Ishikawa (cell line): Measurements from ENCODE around the gene WDR82.
A peak's percentile ranks its signal among the peaks of the same experiment; 100 is the strongest.

ENCODE experiments used
- CEBPB ChIP-seq: IDR thresholded peaks from 2 replicates; pipeline ENCODE4 v1.6.1; 2012
- CREB1 ChIP-seq: IDR thresholded peaks from 2 replicates; pipeline ENCODE4 v1.6.1; 2012; ENCODE audit warnings: low read depth
- EGR1 ChIP-seq: IDR thresholded peaks from 2 replicates; pipeline ENCODE4 v1.6.1; 2012
- EP300 ChIP-seq: IDR thresholded peaks from 2 replicates; pipeline ENCODE4 v1.6.1; 2012; ENCODE audit warnings: borderline replicate concordance
- FOXM1 ChIP-seq: IDR thresholded peaks from 2 replicates; pipeline ENCODE4 v1.6.1; 2012; ENCODE audit warnings: low read depth, borderline replicate concordance
- NFIC ChIP-seq: IDR thresholded peaks from 2 replicates; pipeline ENCODE4 v1.6.1; 2012
- RAD21 ChIP-seq: IDR thresholded peaks from 2 replicates; pipeline ENCODE4 v1.6.1; 2012; ENCODE audit warnings: low read depth
- TAF1 ChIP-seq: IDR thresholded peaks from 2 replicates; pipeline ENCODE4 v1.6.1; 2012; ENCODE audit warnings: low read depth, mild to moderate bottlenecking
- TCF12 ChIP-seq: IDR thresholded peaks from 2 replicates; pipeline ENCODE4 v1.6.1; 2012; ENCODE audit warnings: low read depth
- TEAD4 ChIP-seq: IDR thresholded peaks from 2 replicates; pipeline ENCODE4 v1.6.1; 2012
- YY1 ChIP-seq: IDR thresholded peaks from 2 replicates; pipeline ENCODE4 v1.6.1; 2012; ENCODE audit warnings: low read depth
- ZBTB7A ChIP-seq: IDR thresholded peaks from 2 replicates; pipeline ENCODE4 v1.6.1; 2012; ENCODE audit warnings: low read depth
- TF ChIP-seq, protein P1 (sequence below): IDR thresholded peaks from 2 replicates; pipeline ENCODE4 v1.6.1; 2012
- TF ChIP-seq, protein P2 (sequence below): IDR thresholded peaks from 2 replicates; pipeline ENCODE4 v1.6.1; 2012; ENCODE audit warnings: low read depth, mild to moderate bottlenecking
- TF ChIP-seq, protein P3 (sequence below): IDR thresholded peaks from 2 replicates; pipeline ENCODE4 v1.6.1; 2012

The WDR82 gene

DNA sequence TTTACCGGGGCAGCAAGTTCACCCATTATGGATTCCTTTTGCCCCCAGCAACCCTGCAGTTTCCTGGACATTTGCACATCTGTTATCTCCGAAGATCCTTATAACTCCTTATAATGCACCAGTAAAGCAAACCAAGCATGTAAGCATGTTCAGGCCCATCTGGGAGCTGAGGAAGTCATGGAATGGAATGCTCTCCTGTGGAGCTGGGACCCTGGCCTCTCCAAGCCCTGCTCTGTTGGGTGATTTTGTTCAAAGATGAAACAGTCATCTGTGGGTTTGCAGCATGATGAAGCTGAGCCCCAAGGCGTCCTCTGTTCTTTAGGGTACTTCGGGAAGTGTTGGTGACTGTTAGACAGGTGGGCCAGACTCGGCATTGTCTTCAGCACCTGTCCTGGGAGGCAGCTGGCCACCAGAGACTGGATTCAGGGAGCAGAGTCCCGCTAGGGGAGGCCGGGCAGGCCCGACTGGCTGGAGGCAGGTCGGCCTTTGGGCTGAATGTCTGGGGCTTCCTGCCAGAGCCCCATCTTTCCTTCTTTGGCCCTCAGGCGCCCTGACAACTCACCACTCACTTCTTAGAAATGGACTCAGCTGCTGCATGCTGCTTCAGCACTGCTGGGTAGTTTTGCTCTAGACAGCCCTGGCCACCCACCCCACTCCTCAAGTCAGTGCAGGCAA is 41.6 kb upstream of the WDR82 start:
- TF ChIP-seq TCF12: no peak
- no peak for TF ChIP-seq TEAD4
- TF ChIP-seq, protein P1, sequence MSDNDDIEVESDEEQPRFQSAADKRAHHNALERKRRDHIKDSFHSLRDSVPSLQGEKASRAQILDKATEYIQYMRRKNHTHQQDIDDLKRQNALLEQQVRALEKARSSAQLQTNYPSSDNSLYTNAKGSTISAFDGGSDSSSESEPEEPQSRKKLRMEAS: no peak
- TF ChIP-seq CREB1: no peak
- no peak for TF ChIP-seq TAF1
- no peak for TF ChIP-seq FOXM1
- TF ChIP-seq EP300: no peak
- TF ChIP-seq RAD21: no peak
- TF ChIP-seq, protein P2, sequence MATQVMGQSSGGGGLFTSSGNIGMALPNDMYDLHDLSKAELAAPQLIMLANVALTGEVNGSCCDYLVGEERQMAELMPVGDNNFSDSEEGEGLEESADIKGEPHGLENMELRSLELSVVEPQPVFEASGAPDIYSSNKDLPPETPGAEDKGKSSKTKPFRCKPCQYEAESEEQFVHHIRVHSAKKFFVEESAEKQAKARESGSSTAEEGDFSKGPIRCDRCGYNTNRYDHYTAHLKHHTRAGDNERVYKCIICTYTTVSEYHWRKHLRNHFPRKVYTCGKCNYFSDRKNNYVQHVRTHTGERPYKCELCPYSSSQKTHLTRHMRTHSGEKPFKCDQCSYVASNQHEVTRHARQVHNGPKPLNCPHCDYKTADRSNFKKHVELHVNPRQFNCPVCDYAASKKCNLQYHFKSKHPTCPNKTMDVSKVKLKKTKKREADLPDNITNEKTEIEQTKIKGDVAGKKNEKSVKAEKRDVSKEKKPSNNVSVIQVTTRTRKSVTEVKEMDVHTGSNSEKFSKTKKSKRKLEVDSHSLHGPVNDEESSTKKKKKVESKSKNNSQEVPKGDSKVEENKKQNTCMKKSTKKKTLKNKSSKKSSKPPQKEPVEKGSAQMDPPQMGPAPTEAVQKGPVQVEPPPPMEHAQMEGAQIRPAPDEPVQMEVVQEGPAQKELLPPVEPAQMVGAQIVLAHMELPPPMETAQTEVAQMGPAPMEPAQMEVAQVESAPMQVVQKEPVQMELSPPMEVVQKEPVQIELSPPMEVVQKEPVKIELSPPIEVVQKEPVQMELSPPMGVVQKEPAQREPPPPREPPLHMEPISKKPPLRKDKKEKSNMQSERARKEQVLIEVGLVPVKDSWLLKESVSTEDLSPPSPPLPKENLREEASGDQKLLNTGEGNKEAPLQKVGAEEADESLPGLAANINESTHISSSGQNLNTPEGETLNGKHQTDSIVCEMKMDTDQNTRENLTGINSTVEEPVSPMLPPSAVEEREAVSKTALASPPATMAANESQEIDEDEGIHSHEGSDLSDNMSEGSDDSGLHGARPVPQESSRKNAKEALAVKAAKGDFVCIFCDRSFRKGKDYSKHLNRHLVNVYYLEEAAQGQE: no peak
- no peak for TF ChIP-seq CEBPB
- TF ChIP-seq ZBTB7A: no peak
- TF ChIP-seq YY1: no peak
- TF ChIP-seq, protein P3, sequence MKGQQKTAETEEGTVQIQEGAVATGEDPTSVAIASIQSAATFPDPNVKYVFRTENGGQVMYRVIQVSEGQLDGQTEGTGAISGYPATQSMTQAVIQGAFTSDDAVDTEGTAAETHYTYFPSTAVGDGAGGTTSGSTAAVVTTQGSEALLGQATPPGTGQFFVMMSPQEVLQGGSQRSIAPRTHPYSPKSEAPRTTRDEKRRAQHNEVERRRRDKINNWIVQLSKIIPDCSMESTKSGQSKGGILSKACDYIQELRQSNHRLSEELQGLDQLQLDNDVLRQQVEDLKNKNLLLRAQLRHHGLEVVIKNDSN: no peak
- TF ChIP-seq NFIC: no peak
- TF ChIP-seq EGR1: no peak

DNA sequence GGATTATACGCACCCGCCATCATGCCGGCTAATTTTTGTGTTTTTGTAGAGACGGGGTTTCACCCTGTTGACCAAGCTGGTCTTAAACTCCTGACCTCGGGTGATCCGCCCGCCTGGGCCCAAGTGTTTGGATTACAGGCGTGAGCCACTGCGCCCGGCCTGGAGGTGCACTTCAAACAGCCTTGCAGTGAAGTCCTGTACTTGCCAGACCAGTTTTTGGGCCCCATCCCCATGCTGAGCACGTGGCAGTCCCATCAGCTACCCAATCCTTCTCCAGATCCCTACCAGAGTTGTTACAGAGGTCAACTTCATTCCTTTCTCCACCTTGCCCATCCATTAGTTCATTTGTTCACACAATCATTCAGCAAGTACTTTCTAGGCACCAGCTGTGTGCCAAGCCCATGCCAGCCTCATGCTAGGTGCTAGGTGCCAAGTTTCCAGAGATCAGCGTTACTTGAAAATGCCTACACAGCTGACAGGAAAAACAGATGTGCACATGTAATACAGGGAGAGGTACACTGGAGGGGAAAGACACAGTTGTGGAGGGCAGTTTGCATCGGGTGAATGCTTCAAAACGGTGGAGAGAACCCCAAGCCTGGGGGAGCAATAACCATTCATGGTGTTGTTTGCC is 39.9 kb upstream of the WDR82 start:
- TF ChIP-seq CEBPB: no peak
- TF ChIP-seq, protein P1: peak; percentile 75

DNA sequence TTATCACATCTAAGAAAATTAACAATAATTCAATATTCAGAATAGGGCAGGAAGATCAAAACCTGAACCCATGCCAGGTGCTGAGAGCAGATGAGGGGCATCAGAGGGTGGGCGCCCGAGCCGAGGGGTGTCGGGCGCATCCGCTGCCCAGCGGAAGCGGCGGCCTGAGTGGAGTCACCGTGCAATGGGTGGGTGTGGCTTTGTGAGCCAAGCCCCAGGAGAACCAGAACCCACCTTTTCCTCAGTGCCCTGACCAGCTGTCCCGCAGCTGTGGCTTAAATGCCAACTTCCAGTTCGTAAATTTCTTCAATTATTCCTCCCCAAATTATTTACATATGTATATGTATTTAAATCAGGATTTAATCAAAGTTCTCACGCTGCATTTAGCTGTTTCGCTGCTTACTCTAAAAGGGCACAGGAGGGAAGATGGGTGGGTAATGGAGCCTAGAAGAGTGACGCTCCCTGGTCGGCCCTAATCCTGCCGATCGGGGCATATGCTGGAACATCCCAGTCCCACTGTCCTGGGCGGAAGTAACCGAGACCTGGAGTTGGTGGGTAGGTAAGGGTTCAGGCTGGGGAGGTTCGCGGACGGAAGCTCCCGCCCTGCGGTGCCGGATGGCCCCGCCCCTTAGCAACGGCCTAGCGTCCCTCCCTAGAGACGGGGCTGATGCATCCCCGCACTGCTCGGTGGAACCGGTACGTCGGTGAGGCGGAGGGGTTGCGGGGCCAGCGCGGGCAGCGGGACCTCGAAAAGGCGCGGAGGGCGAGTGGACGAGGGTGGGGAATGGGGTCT is 39.0 kb upstream of the WDR82 start:
- TF ChIP-seq, protein P3: no peak
- no peak for TF ChIP-seq NFIC
- no peak for TF ChIP-seq YY1
- TF ChIP-seq RAD21: no peak
- TF ChIP-seq CREB1: no peak
- no peak for TF ChIP-seq EP300
- no peak for TF ChIP-seq TEAD4
- TF ChIP-seq, protein P1: no peak
- no peak for TF ChIP-seq EGR1
- TF ChIP-seq CEBPB: no peak

DNA sequence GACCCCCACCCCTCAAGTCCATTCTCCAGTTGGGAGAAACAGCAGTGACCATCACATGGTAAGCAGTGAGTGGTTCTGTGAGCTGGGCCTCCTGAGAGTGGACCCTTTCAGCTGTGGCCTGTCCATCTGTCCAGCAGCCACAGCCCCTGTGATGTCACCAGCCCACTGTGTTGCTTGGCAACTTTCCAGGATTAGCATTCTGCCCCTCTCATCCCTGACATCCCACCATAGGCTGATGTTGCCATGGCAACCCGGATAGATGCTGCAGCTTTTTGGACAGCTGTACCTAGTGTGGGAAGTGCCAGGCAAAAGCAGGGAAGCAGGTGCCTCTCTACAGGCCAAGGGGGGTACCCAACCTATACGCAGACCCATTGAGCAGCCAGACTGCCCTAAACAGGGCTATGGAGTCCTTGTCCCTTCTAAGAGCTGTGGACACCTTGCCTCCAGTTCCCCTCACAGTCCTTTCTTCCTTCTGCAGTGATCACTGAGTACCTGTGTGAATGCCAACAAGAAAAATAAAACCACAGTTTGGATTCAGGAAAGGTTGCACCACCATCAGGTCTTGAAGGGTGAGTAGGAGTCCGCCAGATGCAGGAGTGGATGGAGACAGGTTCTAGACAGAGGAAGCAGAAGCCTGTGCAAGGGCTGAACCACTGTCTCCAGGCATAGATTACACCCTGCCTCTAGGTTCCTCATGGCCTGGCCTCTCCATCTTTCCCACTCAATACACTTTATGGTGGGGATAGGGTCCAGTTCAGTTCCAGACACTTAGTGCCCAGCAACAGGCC is 37.7 kb upstream of the WDR82 start, which contains the start of gene DNAH1:
TSS of gene DNAH1 (plus strand) at position 343 of the 788 bp plus-strand sequence. CDS start 6,124 bp downstream, outside the sequence.
- TF ChIP-seq EP300: no peak
- TF ChIP-seq CEBPB: no peak
- TF ChIP-seq RAD21: no peak
- TF ChIP-seq TAF1: no peak
- TF ChIP-seq TCF12: no peak
- TF ChIP-seq NFIC: no peak
- TF ChIP-seq, protein P2: no peak
- TF ChIP-seq EGR1: no peak
- TF ChIP-seq TEAD4: no peak
- no peak for TF ChIP-seq ZBTB7A
- no peak for TF ChIP-seq FOXM1
- no peak for TF ChIP-seq YY1
- no peak for TF ChIP-seq CREB1
- TF ChIP-seq, protein P3: no peak
- TF ChIP-seq, protein P1: no peak
